ENCODE data around the gene LSM3. TPM values are rescaled to one million over a fixed set of nuclear protein-coding genes. Genes with fewer than 3 reads are reported as not detected.

The LSM3 gene
- total RNA-seq, 1 donor from 2014 or later = 9.5 TPM

GRCh38 chr3:14139771-14140170 is 38.8 kb upstream of the LSM3 start:
- Histone ChIP-seq H3K27me3 (ENCODE audit: low read depth) (no peaks in the 10 kb centered on the region), H3K36me3 (peaks cover 82% of the 10 kb centered on the region), H3K4me3 (no peak overlapping the region), H3K4me1 (peaks cover 30% of the 10 kb centered on the region), H3K27ac (no peak overlapping the region), H3K9me3 (no peaks in the 10 kb centered on the region)
- no peak for TF ChIP-seq CTCF (IDR thresholded peaks at IDR 0.05)
- no peak for ATAC-seq
- no peak for DNase-seq
- intact Hi-C loops (cut with DNase I) = no loop called here

GRCh38 chr3:14140668-14141067 is 37.9 kb upstream of the LSM3 start:
- peak overlapping the region; percentile 14 for H3K27ac ChIP-seq
- H3K4me3 ChIP-seq = no peak overlapping the region
- H3K27me3 ChIP-seq (ENCODE audit: low read depth) = no peaks in the 10 kb centered on the region
- H3K4me1 ChIP-seq = peaks cover 39% of the 10 kb centered on the region
- H3K9me3 ChIP-seq = no peaks in the 10 kb centered on the region
- DNase-seq (no peak), ATAC-seq (no peak)
- TF ChIP-seq CTCF (IDR thresholded peaks at IDR 0.05) = no peak
- H3K36me3 ChIP-seq = peaks cover 78% of the 10 kb centered on the region
- intact Hi-C loops (cut with DNase I) = no loop called here

GRCh38 chr3:14141144-14141543 is 37.5 kb upstream of the LSM3 start:
- TF ChIP-seq CTCF (IDR thresholded peaks at IDR 0.05) = no peak

GRCh38 chr3:14141602-14142341 is 36.8 kb upstream of the LSM3 start:
- Histone ChIP-seq H3K4me3 (no peak overlapping the region), H3K4me1 (peaks cover 49% of the 10 kb centered on the region), H3K27ac (peak overlapping the region; percentile 95), H3K9me3 (no peaks in the 10 kb centered on the region), H3K36me3 (peaks cover 78% of the 10 kb centered on the region), H3K27me3 (ENCODE audit: low read depth) (no peaks in the 10 kb centered on the region)
- TF ChIP-seq CTCF (IDR thresholded peaks at IDR 0.05) = no peak
- DNase-seq (no peak), ATAC-seq (no peak)
- intact Hi-C loops (cut with DNase I) = no loop called here

More at GRCh38 chr3:14141144-14141543, 37.5 kb upstream of the LSM3 start:
- peaks cover 78% of the 10 kb centered on the region for H3K36me3 ChIP-seq
- H3K9me3 ChIP-seq = no peaks in the 10 kb centered on the region
- no peak overlapping the region for H3K4me3 ChIP-seq
- H3K27me3 ChIP-seq (ENCODE audit: low read depth) = no peaks in the 10 kb centered on the region
- intact Hi-C loops (cut with DNase I) = no loop called here
- no peak for DNase-seq
- H3K4me1 ChIP-seq = peaks cover 44% of the 10 kb centered on the region
- peak overlapping the region; percentile 14 for H3K27ac ChIP-seq
- ATAC-seq = no peak

- intact Hi-C loops (cut with DNase I) = no loop called here
- H3K27me3 ChIP-seq (ENCODE audit: low read depth) = no peaks in the 10 kb centered on the region
- H3K27ac ChIP-seq = peak overlapping the region; percentile 95
- H3K36me3 ChIP-seq = peaks cover 78% of the 10 kb centered on the region
- ATAC-seq = no peak
- no peak for DNase-seq
- no peak overlapping the region for H3K4me3 ChIP-seq
- no peaks in the 10 kb centered on the region for H3K9me3 ChIP-seq
- H3K4me1 ChIP-seq = peaks cover 56% of the 10 kb centered on the region
- no peak for TF ChIP-seq CTCF (IDR thresholded peaks at IDR 0.05)
Observed at GRCh38 chr3:14142567-14143270, 35.9 kb upstream of the LSM3 start.

All from lower lobe of right lung (tissue), 2 donors.